NT2/D1 (cell line): Measurements from ENCODE around the gene ALOXE3.

Source experiments
- SUZ12 ChIP-seq: IDR thresholded peaks from 2 replicates; pipeline ENCODE4 v1.6.1; 2011; ENCODE audit not compliant: insufficient read length, insufficient read depth; ENCODE audit errors: extremely low read depth
- ZNF274 ChIP-seq: IDR thresholded peaks from 2 replicates; pipeline ENCODE4 v1.6.1; 2011; ENCODE audit warnings: mild to moderate bottlenecking, low read depth, low read length

GRCh38 chr17:8117980-8118768 is at the start of gene ALOXE3:
- TF ChIP-seq SUZ12 (no peak), ZNF274 (no peak)
